ENCODE data around the gene RAB11FIP3. TPM values are rescaled to one million over a fixed set of nuclear protein-coding genes. Genes with fewer than 3 reads are reported as not detected.

RAB11FIP3 gene
- total RNA-seq, 4 donors from 2014 or later, result 55.5 to 136 (median 106) TPM

DNA sequence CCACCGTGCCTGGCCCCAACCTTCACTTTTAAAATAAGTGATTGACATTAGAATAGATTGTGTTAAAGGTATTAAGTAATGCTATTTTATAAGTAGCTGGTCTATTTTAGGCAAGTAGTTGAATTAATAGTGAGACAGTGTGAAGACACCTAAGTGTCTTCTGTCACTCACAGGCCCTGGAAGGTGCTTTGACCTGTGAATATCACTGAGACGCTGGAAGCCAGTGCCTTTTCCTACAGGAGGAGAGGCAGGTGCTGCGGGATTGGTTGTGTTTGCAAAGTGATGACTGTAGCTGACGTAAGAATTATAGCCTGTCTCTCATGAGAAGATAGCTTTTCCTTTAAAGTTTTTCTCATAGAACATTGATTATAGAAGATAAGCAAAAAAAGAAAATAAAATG is 45.0 kb downstream of the RAB11FIP3 start:
- no peaks in the 10 kb centered on the region for H3K27me3 ChIP-seq
- no peak for TF ChIP-seq POLR2A (IDR thresholded peaks at IDR 0.05)
- TF ChIP-seq, protein P1, sequence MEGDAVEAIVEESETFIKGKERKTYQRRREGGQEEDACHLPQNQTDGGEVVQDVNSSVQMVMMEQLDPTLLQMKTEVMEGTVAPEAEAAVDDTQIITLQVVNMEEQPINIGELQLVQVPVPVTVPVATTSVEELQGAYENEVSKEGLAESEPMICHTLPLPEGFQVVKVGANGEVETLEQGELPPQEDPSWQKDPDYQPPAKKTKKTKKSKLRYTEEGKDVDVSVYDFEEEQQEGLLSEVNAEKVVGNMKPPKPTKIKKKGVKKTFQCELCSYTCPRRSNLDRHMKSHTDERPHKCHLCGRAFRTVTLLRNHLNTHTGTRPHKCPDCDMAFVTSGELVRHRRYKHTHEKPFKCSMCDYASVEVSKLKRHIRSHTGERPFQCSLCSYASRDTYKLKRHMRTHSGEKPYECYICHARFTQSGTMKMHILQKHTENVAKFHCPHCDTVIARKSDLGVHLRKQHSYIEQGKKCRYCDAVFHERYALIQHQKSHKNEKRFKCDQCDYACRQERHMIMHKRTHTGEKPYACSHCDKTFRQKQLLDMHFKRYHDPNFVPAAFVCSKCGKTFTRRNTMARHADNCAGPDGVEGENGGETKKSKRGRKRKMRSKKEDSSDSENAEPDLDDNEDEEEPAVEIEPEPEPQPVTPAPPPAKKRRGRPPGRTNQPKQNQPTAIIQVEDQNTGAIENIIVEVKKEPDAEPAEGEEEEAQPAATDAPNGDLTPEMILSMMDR (IDR thresholded peaks at IDR 0.05), result no peak
- H3K4me3 ChIP-seq, result no peak overlapping the region
- no peak overlapping the region for H3K27ac ChIP-seq
- no peak for DNase-seq
- H3K9me3 ChIP-seq, result no peaks in the 10 kb centered on the region
- peaks cover 0 to 6% (median 0%) of the 10 kb centered on the region in 3 donors for H3K36me3 ChIP-seq
- peaks cover 0 to 7% (median 0%) of the 10 kb centered on the region in 4 donors for H3K4me1 ChIP-seq

DNA sequence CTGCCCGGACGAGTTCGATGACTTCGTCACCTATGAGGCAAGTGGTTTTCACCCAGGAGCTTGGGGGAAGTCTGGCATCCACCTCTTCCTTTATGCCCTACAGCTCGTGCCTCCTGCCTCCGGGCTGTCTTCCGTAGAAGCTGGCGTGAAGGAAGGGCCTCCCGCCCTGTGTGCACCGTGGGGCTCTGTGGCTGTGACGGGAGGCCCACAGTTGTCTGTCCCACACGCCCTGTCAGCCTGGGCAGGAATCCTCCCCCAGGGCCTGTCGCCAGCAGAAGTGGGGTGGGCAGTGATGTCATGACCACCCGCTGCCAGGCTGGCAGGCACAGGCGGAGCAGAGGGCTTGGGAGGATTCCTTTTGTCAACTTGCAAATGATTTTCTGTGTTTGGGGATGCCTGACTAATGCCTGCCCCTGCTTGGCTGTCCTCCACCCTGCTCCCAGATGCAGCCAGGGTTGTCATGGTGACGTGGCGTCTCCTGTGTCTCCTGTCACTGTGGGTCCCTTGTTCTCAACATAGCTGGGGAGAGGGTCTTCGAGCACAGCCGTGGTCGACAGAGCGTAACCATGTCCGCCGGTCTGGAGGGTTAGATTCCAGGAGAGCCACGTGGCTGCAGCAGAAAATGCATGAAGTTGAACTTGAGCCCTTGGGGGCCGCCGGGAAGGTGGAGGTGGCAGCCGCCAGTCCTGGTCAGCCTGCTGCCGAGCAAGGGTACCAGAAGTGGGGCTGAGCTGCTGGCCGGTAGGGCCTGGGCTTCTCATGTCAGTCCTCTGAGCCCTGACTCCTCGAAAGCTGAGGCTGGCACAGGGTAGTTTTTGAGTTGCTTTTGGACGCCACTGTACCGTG is 46.1 kb downstream of the RAB11FIP3 start:
- DNase-seq, result no peak
- H3K36me3 ChIP-seq, result peaks cover 0 to 6% (median 0%) of the 10 kb centered on the region in 3 donors

DNA sequence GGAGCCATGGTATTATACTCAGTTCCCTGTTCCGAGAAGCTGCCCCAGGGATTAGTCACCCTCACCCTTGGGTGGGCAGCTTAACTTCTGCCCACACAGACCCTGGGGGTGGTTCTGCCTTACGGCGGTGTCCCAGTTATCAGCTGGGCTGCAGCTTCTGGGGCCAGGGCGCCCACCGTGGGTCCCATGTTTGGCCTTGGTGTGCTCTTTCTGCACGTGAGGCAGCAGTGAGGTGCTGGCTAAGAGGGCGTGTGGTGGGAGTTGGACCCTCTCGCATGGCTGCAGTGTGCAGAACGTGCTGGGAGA is 46.7 kb downstream of the RAB11FIP3 start:
- no peak for DNase-seq

More for the DNA sequence above, 46.1 kb downstream of the RAB11FIP3 start:
- no peak overlapping the region for H3K4me3 ChIP-seq
- H3K27ac ChIP-seq, result no peak overlapping the region
- H3K9me3 ChIP-seq, result no peaks in the 10 kb centered on the region
- no peaks in the 10 kb centered on the region for H3K27me3 ChIP-seq
- peaks cover 0 to 7% (median 0%) of the 10 kb centered on the region in 4 donors for H3K4me1 ChIP-seq
- TF ChIP-seq, protein P1 (IDR thresholded peaks at IDR 0.05), result no peak
- no peak for TF ChIP-seq POLR2A (IDR thresholded peaks at IDR 0.05)

DNA sequence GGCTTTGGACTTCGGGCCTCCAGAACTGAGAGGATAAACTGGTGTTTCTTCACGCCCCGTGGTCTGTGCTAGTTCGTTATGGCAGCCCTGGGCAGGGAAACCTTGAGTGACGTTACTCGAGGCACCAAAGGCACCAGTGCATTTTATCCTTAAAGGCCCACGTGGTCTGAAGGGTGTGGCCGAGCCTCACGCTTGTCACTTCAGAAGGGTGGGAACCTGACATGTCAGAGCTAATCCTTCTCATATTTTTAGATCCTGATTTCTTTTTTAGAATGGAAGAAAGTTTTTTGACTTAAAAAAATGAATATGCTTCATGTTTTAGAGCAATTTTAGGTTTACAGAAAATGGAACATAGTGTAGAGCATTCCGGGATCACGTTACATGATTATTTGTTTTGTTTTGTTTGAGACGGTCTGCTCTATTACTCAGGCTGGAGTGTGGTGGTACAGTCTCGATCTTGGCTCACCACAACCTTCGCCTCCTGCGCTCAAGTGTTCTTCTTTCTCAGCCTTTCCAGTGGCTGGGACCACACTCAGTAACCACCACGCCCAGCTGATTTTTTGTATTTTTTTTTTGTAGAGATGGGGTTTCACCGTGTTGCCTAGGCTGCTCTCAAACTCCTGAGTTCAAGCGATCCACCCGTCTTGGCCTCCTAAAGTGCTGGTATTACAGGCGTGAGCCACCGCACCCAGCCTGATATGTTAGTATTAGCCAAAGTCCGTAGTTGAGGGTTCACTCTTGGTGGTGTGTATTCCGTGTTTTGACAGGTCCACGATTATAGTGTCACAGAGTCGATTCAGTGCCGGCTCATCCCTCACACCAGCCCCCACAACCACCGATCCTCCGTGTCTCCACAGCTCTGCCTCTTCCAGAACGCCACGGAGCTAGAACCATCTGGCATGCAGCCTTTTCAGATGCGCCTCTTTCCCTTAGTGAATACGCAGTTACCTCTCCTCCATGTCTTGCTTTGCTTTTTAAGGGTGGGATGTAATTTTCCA is 47.9 kb downstream of the RAB11FIP3 start:
- TF ChIP-seq, protein P1 (IDR thresholded peaks at IDR 0.05), result no peak
- TF ChIP-seq POLR2A (IDR thresholded peaks at IDR 0.05), result no peak
- peaks cover 0 to 16% (median 0%) of the 10 kb centered on the region in 4 donors for H3K4me1 ChIP-seq
- H3K9me3 ChIP-seq, result no peaks in the 10 kb centered on the region
- H3K36me3 ChIP-seq, result peaks cover 0 to 6% (median 0%) of the 10 kb centered on the region in 3 donors
- no peak overlapping the region for H3K27ac ChIP-seq
- no peaks in the 10 kb centered on the region for H3K27me3 ChIP-seq
- no peak for DNase-seq
- H3K4me3 ChIP-seq, result no peak overlapping the region

More for the DNA sequence above, 46.7 kb downstream of the RAB11FIP3 start:
- TF ChIP-seq, protein P1 (IDR thresholded peaks at IDR 0.05), result no peak
- TF ChIP-seq POLR2A (IDR thresholded peaks at IDR 0.05), result no peak
- Histone ChIP-seq H3K27ac (no peak overlapping the region), H3K4me1 (peaks cover 0 to 9% (median 0%) of the 10 kb centered on the region in 4 donors), H3K9me3 (no peaks in the 10 kb centered on the region), H3K36me3 (peaks cover 0 to 6% (median 0%) of the 10 kb centered on the region in 3 donors), H3K4me3 (no peak overlapping the region), H3K27me3 (no peaks in the 10 kb centered on the region)

DNA sequence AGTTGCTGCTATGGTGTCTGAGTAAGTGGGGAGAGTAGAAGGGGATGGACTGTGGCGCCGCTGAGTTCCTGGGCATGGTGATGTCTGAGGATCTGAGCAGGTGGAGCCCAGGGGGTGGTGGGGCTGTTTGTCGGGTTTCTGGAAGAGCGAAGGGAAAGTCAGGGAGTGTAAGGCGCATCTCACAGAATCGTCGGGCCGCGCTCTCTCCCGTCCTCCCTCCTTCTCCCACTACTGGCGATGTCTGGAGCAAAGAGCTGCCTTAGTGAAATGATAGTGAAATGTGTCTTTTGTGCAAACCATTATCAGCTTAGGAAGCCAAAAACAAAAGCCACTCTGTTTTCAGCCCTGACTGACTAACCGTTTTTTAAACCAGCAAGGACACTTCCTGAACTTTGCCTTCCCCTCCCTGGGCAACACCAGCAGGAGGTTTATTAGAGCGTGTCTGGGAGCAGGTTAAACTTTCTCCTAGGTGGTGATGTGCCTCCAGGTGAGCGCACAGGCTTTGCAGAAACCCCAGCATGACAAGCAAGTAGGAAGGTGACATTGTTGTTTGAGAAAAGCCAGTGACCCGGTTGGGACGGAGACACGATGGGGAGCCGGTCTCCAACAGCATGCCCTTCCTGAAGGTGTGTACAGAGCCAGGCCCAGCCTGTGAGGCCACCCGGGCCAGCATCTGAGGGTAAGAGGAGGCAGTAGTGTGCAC is 49.1 kb downstream of the RAB11FIP3 start:
- Histone ChIP-seq H3K9me3 (no peaks in the 10 kb centered on the region), H3K4me3 (peak overlapping the region in 1 of 4 donors; percentile 13), H3K27me3 (no peaks in the 10 kb centered on the region), H3K27ac (peak overlapping the region in 2 of 4 donors; percentile 34 to 60), H3K36me3 (peaks cover 0 to 6% (median 0%) of the 10 kb centered on the region in 3 donors), H3K4me1 (peaks cover 0 to 16% (median 0%) of the 10 kb centered on the region in 4 donors)
- TF ChIP-seq, protein P1 (IDR thresholded peaks at IDR 0.05), result peak in 1 of 6 experiments; percentile 28
- TF ChIP-seq POLR2A (IDR thresholded peaks at IDR 0.05), result peak in 1 of 2 donors; percentile 18
- DNase-seq, result peak in 2 of 3 donors; percentile 58
